SK-N-SH (cell line): ENCODE results near the gene TRIM67. TPM values are rescaled to one million over a fixed set of nuclear protein-coding genes. Genes with fewer than 3 reads are reported as not detected.
"Not testable (repeated sequence)": the region's sequence is repeated elsewhere in the genome, so short reads cannot be mapped to it uniquely, and the experiment has no call there.

ENCODE experiments used
- CTCF ChIA-PET: fragments of 300-600, 350-600 bp; formaldehyde crosslinking; extraction: SDS; loops from one replicate; lab custom pipeline; 2021; lab: Yijun Ruan, JAX
- POLR2A ChIA-PET: fragments of 350-600 bp; sonication (Branson Sonifier 250); formaldehyde crosslinking; extraction: SDS; loops from one replicate; lab custom pipeline; 2020; ENCODE audit warnings: antibody characterized with exemption, inconsistent platforms; lab: Yijun Ruan, JAX
- DNase-seq: peaks from one replicate; pipeline ENCODE4 v3.0.0; 2012
- H2AFZ ChIP-seq: fragments of 200-600 bp; sonication (generic); 2 replicates; pipeline ENCODE4 v1.8.1; 2016; ENCODE audit warnings: antibody characterized with exemption, mild to moderate bottlenecking, low read depth
- H3F3A ChIP-seq: fragments of 200-600 bp; sonication (generic); replicated peaks from 2 replicates; pipeline ENCODE3; 2016; ENCODE audit warnings: antibody characterized with exemption, mild to moderate bottlenecking; ENCODE audit not compliant: insufficient read depth
- H3K27ac ChIP-seq, 2 experiments: fragments of 200-500 bp in 1 of 2; fragments of 200-600 bp in 1 of 2; sonication (Bioruptor generic) in 1 of 2; sonication (generic), shearing (Covaris generic) in 1 of 2; 2 replicates each; pipeline versions ENCODE4 v1.5.1 to v1.6.1; 2014 to 2016; ENCODE audit warnings: low read depth in 2 of 2, inconsistent platforms in 1 of 2, low read length in 1 of 2, mild to moderate bottlenecking in 1 of 2, mixed read lengths in 1 of 2
- H3K27me3 ChIP-seq: fragments of 200-600 bp; sonication (generic), shearing (Covaris generic); 2 replicates; pipeline ENCODE4 v1.6.1; 2016; ENCODE audit warnings: mixed run types; ENCODE audit not compliant: insufficient read depth
- H3K36me3 ChIP-seq, 2 experiments: fragments of 200-500 bp in 1 of 2; fragments of 200-600 bp in 1 of 2; sonication (Bioruptor generic) in 1 of 2; sonication (generic) in 1 of 2; replicated peaks in 1 of 2; 2 replicates each; pipeline versions ENCODE3 to v1.5.1; 2014 to 2016; ENCODE audit warnings: low read length in 1 of 2, mild to moderate bottlenecking in 1 of 2; ENCODE audit not compliant: insufficient read depth in 2 of 2, control insufficient read depth in 1 of 2
- H3K4me1 ChIP-seq, 2 experiments: fragments of 200-500 bp in 1 of 2; fragments of 200-600 bp in 1 of 2; sonication (Bioruptor generic) in 1 of 2; sonication (generic), shearing (Covaris generic) in 1 of 2; 2 replicates each; pipeline versions ENCODE4 v1.5.1 to v1.6.1; 2014 to 2016; ENCODE audit warnings: low read depth in 1 of 2, low read length in 1 of 2, mixed run types in 1 of 2; ENCODE audit not compliant: insufficient read depth in 2 of 2, control insufficient read depth in 1 of 2
- H3K4me2 ChIP-seq: fragments of 200-600 bp; sonication (generic), shearing (Covaris generic); 2 replicates; pipeline ENCODE4 v1.6.1; 2017; ENCODE audit warnings: mixed run types
- H3K4me3 ChIP-seq, 2 experiments: fragments of 200-500 bp in 1 of 2; fragments of 200-600 bp in 1 of 2; sonication (Bioruptor generic) in 1 of 2; sonication (generic), shearing (Covaris generic) in 1 of 2; 2 replicates each; pipeline versions ENCODE4 v1.5.1 to v1.8.1; 2014 to 2016; ENCODE audit warnings: low read depth in 2 of 2, inconsistent platforms in 1 of 2, low read length in 1 of 2, mild to moderate bottlenecking in 1 of 2, mixed read lengths in 1 of 2, moderate library complexity in 1 of 2
- H3K79me2 ChIP-seq: fragments of 200-600 bp; sonication (generic); 2 replicates; pipeline ENCODE4 v1.8.1; 2017; ENCODE audit warnings: mild to moderate bottlenecking; ENCODE audit not compliant: insufficient read depth
- H3K9ac ChIP-seq: fragments of 200-600 bp; sonication (generic); 2 replicates; pipeline ENCODE4 v1.6.1; 2017; ENCODE audit warnings: mixed run types
- H3K9me2 ChIP-seq: fragments of 200-600 bp; sonication (generic); 2 replicates; pipeline ENCODE4 v1.6.1; 2017; ENCODE audit warnings: mixed run types
- H3K9me3 ChIP-seq: fragments of 200-600 bp; sonication (generic); 2 replicates; pipeline ENCODE4 v1.6.1; 2017; ENCODE audit warnings: mixed run types, mild to moderate bottlenecking, moderate library complexity
- H4K20me1 ChIP-seq: fragments of 200-600 bp; sonication (generic); 2 replicates; pipeline ENCODE4 v1.6.1; 2017; ENCODE audit warnings: mild to moderate bottlenecking, mixed run types; ENCODE audit not compliant: insufficient read depth
- ELF1 ChIP-seq: IDR thresholded peaks from 2 replicates; pipeline ENCODE4 v1.4.0; 2012
- JUND ChIP-seq: IDR thresholded peaks from 2 replicates; pipeline ENCODE4 v1.4.0; 2012
- SIN3A ChIP-seq: IDR thresholded peaks from 2 replicates; pipeline ENCODE4 v1.6.1; 2012; ENCODE audit warnings: low read depth, mild to moderate bottlenecking, low read length, moderate library complexity, borderline replicate concordance
- TCF12 ChIP-seq: IDR thresholded peaks from 2 replicates; pipeline ENCODE4 v1.4.0; 2012
- TEAD4 ChIP-seq: IDR thresholded peaks from 2 replicates; pipeline ENCODE4 v1.4.0; 2012; ENCODE audit warnings: mild to moderate bottlenecking, borderline replicate concordance; ENCODE audit not compliant: insufficient read depth
- WGBS: methylation state at CpG from one replicate; pipeline ENCODE4 v1.1.6; 2017; ENCODE audit warnings: low lambda C conversion rate; 5-methylcytosine and 5-hydroxymethylcytosine counted together
- polyA plus RNA-seq, 3 experiments: library from polyadenylated mRNA; depleted of rRNA; stranded (reverse); fragments of >200 nt; gene quantifications; 2 replicates each; pipeline ENCODE4 v1.2.3, GENCODE V29; 2012
- TF ChIP-seq, protein P1 (sequence below): fragments of 150-350 bp; IDR thresholded peaks from 2 replicates; pipeline ENCODE4 v1.6.1; 2016; ENCODE audit warnings: mild to moderate bottlenecking, low read depth, low read length

The TRIM67 gene
- polyA plus RNA-seq, 1 of the 3 experiments (the other 2 are of a cell fraction) = not detected

DNA sequence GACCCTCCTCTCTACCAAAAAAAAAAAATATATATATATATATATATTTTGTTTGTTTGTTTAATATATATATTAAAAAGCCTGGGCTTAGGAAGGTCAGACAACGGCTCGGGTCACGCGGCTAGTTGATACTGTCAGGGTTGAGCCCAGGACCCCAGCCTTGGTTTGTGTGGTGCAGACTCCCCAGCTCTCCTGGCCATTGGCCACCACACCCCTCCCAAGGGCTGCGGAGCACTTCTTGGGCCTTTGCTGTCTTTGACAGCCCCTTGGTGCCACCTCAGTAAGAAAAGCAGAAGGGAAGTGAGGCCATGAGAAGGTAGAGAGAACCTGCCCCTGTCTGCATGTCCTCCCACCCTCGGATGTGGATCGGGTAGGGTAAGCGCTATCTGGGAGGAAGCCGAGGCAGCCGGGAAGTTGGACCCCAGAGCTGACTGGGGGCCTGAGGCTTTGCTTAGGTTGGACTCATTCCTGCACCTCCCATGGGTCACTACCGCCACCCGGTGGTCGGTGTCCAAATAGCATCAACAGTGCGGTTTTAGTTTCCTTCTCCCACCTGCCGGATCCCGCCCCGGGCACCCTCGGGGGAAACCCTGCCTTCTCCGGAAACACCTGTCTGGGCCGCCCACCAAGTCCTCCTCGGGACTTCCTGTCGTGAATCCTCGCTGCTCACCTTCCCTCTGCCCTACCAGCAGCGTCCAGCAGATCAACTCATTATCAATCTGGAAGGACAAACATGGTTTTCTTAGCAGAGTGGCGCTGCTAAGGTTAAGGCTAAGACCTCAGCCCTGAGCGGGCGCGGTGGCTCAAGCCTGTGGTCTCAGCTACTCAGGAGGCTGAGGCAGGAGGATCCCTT, 49.4 kb downstream of the TRIM67 start (continued):
- TF ChIP-seq JUND = no peak
- TF ChIP-seq, protein P1, sequence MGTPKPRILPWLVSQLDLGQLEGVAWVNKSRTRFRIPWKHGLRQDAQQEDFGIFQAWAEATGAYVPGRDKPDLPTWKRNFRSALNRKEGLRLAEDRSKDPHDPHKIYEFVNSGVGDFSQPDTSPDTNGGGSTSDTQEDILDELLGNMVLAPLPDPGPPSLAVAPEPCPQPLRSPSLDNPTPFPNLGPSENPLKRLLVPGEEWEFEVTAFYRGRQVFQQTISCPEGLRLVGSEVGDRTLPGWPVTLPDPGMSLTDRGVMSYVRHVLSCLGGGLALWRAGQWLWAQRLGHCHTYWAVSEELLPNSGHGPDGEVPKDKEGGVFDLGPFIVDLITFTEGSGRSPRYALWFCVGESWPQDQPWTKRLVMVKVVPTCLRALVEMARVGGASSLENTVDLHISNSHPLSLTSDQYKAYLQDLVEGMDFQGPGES = no peak
- no peak for TF ChIP-seq ELF1

DNA sequence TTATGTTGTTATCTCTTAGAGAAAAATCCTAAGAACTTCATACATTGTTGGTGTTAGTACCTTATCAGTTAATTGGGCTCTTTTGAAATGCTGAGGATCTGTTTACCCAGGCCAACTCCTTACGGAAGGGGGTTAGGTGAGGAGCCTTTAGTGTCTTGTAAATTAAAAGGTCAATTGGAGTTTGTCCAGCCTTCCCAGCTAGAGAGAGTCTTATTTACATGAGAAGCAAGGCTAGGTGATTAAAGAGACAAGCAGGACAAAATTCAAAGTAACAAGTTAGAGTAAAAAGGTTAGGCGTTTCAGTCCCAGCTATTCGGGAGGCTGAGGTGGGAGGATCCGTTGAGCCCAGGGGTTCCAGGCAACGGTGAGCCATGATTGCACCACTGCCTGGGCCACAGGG, 50.4 kb downstream of the TRIM67 start:
- H3K36me3 ChIP-seq, H3K9me2 ChIP-seq, POLR2A ChIA-PET, H3K27ac ChIP-seq, H3K4me1 ChIP-seq, H4K20me1 ChIP-seq, H3F3A ChIP-seq, H3K27me3 ChIP-seq, H3K9me3 ChIP-seq, H3K79me2 ChIP-seq, H3K4me3 ChIP-seq, H2AFZ ChIP-seq, DNase-seq, H3K9ac ChIP-seq, H3K4me2 ChIP-seq: not testable (repeated sequence)
- WGBS = 82% methylated on average over 5 of the region's 5 CpGs
- CTCF ChIA-PET = interaction anchor here (0.6 to 4.4 kb wide), 14 partner anchors 8 to 579 kb away, joined by 3 to 31 read pairs (median 5); no protein-coding TSS in a partner anchor

DNA sequence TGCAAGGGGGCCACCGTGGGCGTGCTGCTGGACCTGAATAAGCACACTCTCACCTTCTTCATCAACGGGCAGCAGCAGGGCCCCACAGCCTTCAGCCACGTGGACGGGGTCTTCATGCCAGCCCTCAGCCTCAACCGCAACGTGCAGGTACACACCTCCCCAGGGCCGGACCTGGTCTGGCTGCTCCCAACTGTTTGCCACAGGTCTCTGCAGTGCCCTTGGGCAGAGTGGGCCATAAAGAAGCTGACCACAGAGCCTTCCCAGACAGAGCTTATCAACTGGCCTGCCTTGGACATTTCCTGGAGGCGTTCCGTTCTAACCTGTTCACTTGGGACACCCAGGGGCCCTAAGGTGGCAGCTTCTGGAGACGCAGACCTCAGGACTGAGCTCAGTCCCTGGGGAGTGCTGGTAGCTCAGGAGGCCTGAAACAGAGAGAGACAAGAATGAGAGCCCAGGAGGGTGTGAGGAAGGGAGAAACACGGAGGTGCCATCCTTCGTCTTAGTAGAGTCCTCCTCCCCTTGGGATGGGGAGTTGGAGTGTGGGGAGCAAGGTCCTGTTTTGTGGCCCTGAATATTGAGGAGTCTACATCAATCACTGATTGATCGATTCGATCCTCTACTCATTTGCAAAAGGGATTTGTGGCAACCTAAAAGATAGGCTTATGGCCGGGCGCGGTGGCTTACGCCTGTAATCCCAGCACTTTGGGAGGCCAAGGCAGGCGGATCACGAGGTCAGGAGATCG, 52.1 kb downstream of the TRIM67 start:
- Histone ChIP-seq H3K9me2 (no peaks in the 10 kb centered on the region), H2AFZ (no peak overlapping the region), H3K9me3 (no peaks in the 10 kb centered on the region), H3K4me2 (no peak overlapping the region), H3K4me1 (peaks cover 0 to 4% of the 10 kb centered on the region in 2 experiments; a peak in 1 of 4 replicates), H3K27me3 (peaks cover 5% of the 10 kb centered on the region; the same call in 1 of the 2 replicates), H4K20me1 (no peaks in the 10 kb centered on the region), H3K79me2 (no peaks in the 10 kb centered on the region), H3F3A (no peaks in the 10 kb centered on the region), H3K4me3 (no peak overlapping the region), H3K9ac (no peak overlapping the region), H3K27ac (no peak overlapping the region), H3K36me3 (no peaks in the 10 kb centered on the region)
- no peak for DNase-seq
- ChIA-PET POLR2A (no interaction called here), CTCF (interaction anchor here (0.9 to 2.5 kb wide), 3 partner anchors 9 to 415 kb away, joined by 3 to 12 read pairs (median 3); no protein-coding TSS in a partner anchor)
- TF ChIP-seq TEAD4 (no peak), SIN3A (no peak), TCF12 (no peak)
- WGBS = 80% methylated on average over 19 of the region's 22 CpGs
